Panc1 (cell line): ENCODE measurements around the gene PLAAT2.

Experiments used
- CTCF ChIP-seq: fragments of 450-650 bp; IDR thresholded peaks from 2 replicates; pipeline ENCODE4 v1.5.1; 2017; ENCODE audit warnings: mild to moderate bottlenecking
- REST ChIP-seq, 2 experiments: IDR thresholded peaks; 2 replicates each; pipeline ENCODE4 v1.6.1; 2011 to 2012; ENCODE audit warnings: low read depth in 2 of 2, control low read depth in 1 of 2, low read length in 1 of 2, mild to moderate bottlenecking in 1 of 2, moderate library complexity in 1 of 2; ENCODE audit not compliant: insufficient read depth in 1 of 2

- TF ChIP-seq CTCF (no peak), REST (IDR thresholded peaks at IDR 0.05; ENCODE audit: insufficient read depth in 1 of 2, low read depth in 2 of 2, low read length in 1 of 2) (no peak)
Measured at GRCh38 chr11:63521896-63522295, 41.3 kb downstream of the PLAAT2 start.
